ENCODE results near the gene OLIG1.

OLIG1 gene

GRCh38 chr21:33063907-33064622, 5.9 kb upstream of the OLIG1 start:
- DNase-seq (ENCODE audit: low spot score), result no peak

GRCh38 chr21:33064623-33065390, 5.1 kb upstream of the OLIG1 start:
- no peak for DNase-seq (ENCODE audit: low spot score)

- DNase-seq (ENCODE audit: low spot score), result no peak
Measured at GRCh38 chr21:33067043-33067442, 2.9 kb upstream of the OLIG1 start.

GRCh38 chr21:33067457-33067856, 2.5 kb upstream of the OLIG1 start:
- DNase-seq (ENCODE audit: low spot score), result no peak

GRCh38 chr21:33069243-33069642, 698 bp upstream of the OLIG1 start:
- no peak for DNase-seq (ENCODE audit: low spot score)

- no peak for DNase-seq (ENCODE audit: low spot score)
Measured at GRCh38 chr21:33069645-33069993, 322 bp upstream of the OLIG1 start.

GRCh38 chr21:33070744-33070997, 730 bp downstream of the OLIG1 start:
- DNase-seq (ENCODE audit: low spot score), result no peak

- DNase-seq (ENCODE audit: low spot score), result no peak
Measured at GRCh38 chr21:33070998-33071769, 1.2 kb downstream of the OLIG1 start.

GRCh38 chr21:33071770-33072306, 1.9 kb downstream of the OLIG1 start:
- no peak for DNase-seq (ENCODE audit: low spot score)

- peak; percentile 41 for DNase-seq (ENCODE audit: low spot score)
Measured at GRCh38 chr21:33073636-33074035, 3.7 kb downstream of the OLIG1 start.

- no peak for DNase-seq (ENCODE audit: low spot score)
Measured at GRCh38 chr21:33075128-33075527, 5.2 kb downstream of the OLIG1 start.

- DNase-seq (ENCODE audit: low spot score), result no peak
Measured at GRCh38 chr21:33075596-33076195, 5.8 kb downstream of the OLIG1 start.

GRCh38 chr21:33076600-33077329, 6.8 kb downstream of the OLIG1 start:
- no peak for DNase-seq (ENCODE audit: low spot score)

GRCh38 chr21:33078907-33079582, 9.1 kb downstream of the OLIG1 start:
- DNase-seq (ENCODE audit: low spot score), result peak; percentile 87

GRCh38 chr21:33080376-33080775, 10.4 kb downstream of the OLIG1 start:
- peak; percentile 11 for DNase-seq (ENCODE audit: low spot score)

GRCh38 chr21:33080776-33081175, 10.8 kb downstream of the OLIG1 start:
- DNase-seq (ENCODE audit: low spot score), result peak; percentile 3

GRCh38 chr21:33088384-33088783, 18.4 kb downstream of the OLIG1 start:
- DNase-seq (ENCODE audit: low spot score), result no peak

- DNase-seq (ENCODE audit: low spot score), result peak; percentile 78
Measured at GRCh38 chr21:33089395-33090119, 19.6 kb downstream of the OLIG1 start.

- no peak for DNase-seq (ENCODE audit: low spot score)
Measured at GRCh38 chr21:33096426-33096825, 26.5 kb downstream of the OLIG1 start.

- no peak for DNase-seq (ENCODE audit: low spot score)
Measured at GRCh38 chr21:33099131-33099530, 29.2 kb downstream of the OLIG1 start.
